GM19238 (cell line): ENCODE data around the gene CYP1B1.

Source experiments
- DNase-seq: peaks from one replicate; pipeline ENCODE4 v3.0.0; 2011; ENCODE audit warnings: low spot score; ENCODE audit not compliant: insufficient read length

CYP1B1 gene

GRCh38 chr2:38076710-38077430 is 919 bp upstream of the CYP1B1 start:
- peak; percentile 50 for DNase-seq

GRCh38 chr2:38076152-38076709 is 280 bp upstream of the CYP1B1 start:
- DNase-seq, result peak; percentile 47

GRCh38 chr2:38074764-38075506 is 1.0 kb downstream of the CYP1B1 start:
- no peak for DNase-seq

- no peak for DNase-seq
Observed at GRCh38 chr2:38074058-38074763, 1.7 kb downstream of the CYP1B1 start.

- no peak for DNase-seq
Observed at GRCh38 chr2:38073211-38074057, 2.5 kb downstream of the CYP1B1 start.

- DNase-seq, result no peak
Observed at GRCh38 chr2:38070438-38070837, 5.5 kb downstream of the CYP1B1 start.

GRCh38 chr2:38068234-38068633 is 7.7 kb downstream of the CYP1B1 start:
- no peak for DNase-seq

- no peak for DNase-seq
Observed at GRCh38 chr2:38066421-38067115, 9.4 kb downstream of the CYP1B1 start.

- DNase-seq, result no peak
Observed at GRCh38 chr2:38065502-38066135, 10.3 kb downstream of the CYP1B1 start.

GRCh38 chr2:38064801-38065501 is 11.0 kb downstream of the CYP1B1 start:
- no peak for DNase-seq

GRCh38 chr2:38060236-38061018 is 15.5 kb downstream of the CYP1B1 start:
- no peak for DNase-seq

GRCh38 chr2:38057651-38058410 is 18.1 kb downstream of the CYP1B1 start:
- DNase-seq, result no peak

- no peak for DNase-seq
Observed at GRCh38 chr2:38056216-38056615, 19.7 kb downstream of the CYP1B1 start.

- DNase-seq, result no peak
Observed at GRCh38 chr2:38045811-38046210, 30.1 kb downstream of the CYP1B1 start.

GRCh38 chr2:38039121-38039910 is 36.6 kb downstream of the CYP1B1 start:
- no peak for DNase-seq

GRCh38 chr2:38038682-38039081 is 37.3 kb downstream of the CYP1B1 start:
- no peak for DNase-seq
